ENCODE data around the gene ABLIM3. TPM values are rescaled to one million over a fixed set of nuclear protein-coding genes. Genes with fewer than 3 reads are reported as not detected.

Gene ABLIM3
- total and polyA plus RNA-seq, 2 of the 13 experiments (the other 11 are each of a cell fraction or from before 2014, with no cell fraction given) = 0.53 to 6.3 TPM

GRCh38 chr5:149240354-149240998 lies 99.2 kb downstream of the ABLIM3 start:
- no peak overlapping the region for H3K4me3 ChIP-seq (replicated peaks in 1 of 3; ENCODE audit: insufficient read depth in 1 of 3, low read depth in 2 of 3, low read length in 3 of 3)
- H4K20me1 ChIP-seq (ENCODE audit: insufficient read depth, low read length) = no peaks in the 10 kb centered on the region
- no peak for DNase-seq (ENCODE audit: low spot score)
- TF ChIP-seq ZNF724P (CRISPR knock-in tag; IDR thresholded peaks at IDR 0.05; ENCODE audit: borderline replicate concordance) = no peak
- no peak for TF ChIP-seq FOSL1 (CRISPR knock-in tag; IDR thresholded peaks at IDR 0.05; ENCODE audit: borderline replicate concordance)
- no peak for TF ChIP-seq TCF7L2 (IDR thresholded peaks at IDR 0.05; ENCODE audit: low read depth, low read length)
- TF ChIP-seq ZNF30 (CRISPR knock-in tag; IDR thresholded peaks at IDR 0.05) = no peak
- no peak for TF ChIP-seq GABPA (IDR thresholded peaks at IDR 0.05; ENCODE audit: low read depth, low read length)
- TF ChIP-seq GABPA (CRISPR knock-in tag; IDR thresholded peaks at IDR 0.05; ENCODE audit: low read depth) = no peak
- TF ChIP-seq ZNF512B (CRISPR knock-in tag; IDR thresholded peaks at IDR 0.05; ENCODE audit: borderline replicate concordance) = no peak
- TF ChIP-seq ZNF546 (CRISPR knock-in tag; conservative IDR thresholded peaks at IDR 0.05) = no peak
- TF ChIP-seq ZNF160 (CRISPR knock-in tag; IDR thresholded peaks at IDR 0.05) = no peak
- TF ChIP-seq CREBL2 (CRISPR knock-in tag; IDR thresholded peaks at IDR 0.05; ENCODE audit: borderline replicate concordance) = no peak
- TF ChIP-seq ZNF761 (CRISPR knock-in tag; conservative IDR thresholded peaks at IDR 0.05) = no peak
- TF ChIP-seq MIXL1 (CRISPR knock-in tag; IDR thresholded peaks at IDR 0.05) = no peak
- TF ChIP-seq GFI1 (CRISPR knock-in tag; IDR thresholded peaks at IDR 0.05; ENCODE audit: borderline replicate concordance) = no peak
- no peak for TF ChIP-seq HOXA7 (CRISPR knock-in tag; IDR thresholded peaks at IDR 0.05)
- no peak for TF ChIP-seq ZNF281 (CRISPR knock-in tag; IDR thresholded peaks at IDR 0.05; ENCODE audit: borderline replicate concordance)
- TF ChIP-seq GABPB1 (CRISPR knock-in tag; IDR thresholded peaks at IDR 0.05) = no peak
- no peaks in the 10 kb centered on the region for H3K4me1 ChIP-seq (ENCODE audit: insufficient read depth, low read length)
- FAIRE-seq = no peak
- no peak overlapping the region for H3K27ac ChIP-seq (ENCODE audit: extremely low read length, insufficient read depth, low read length)
- H3K9ac ChIP-seq (ENCODE audit: insufficient read depth, low read depth, low read length) = no peak overlapping the region
- no TSS peak for BruUV-seq (replicated peaks)
- no peaks in the 10 kb centered on the region for H3K9me3 ChIP-seq (ENCODE audit: low read length)
- intact Hi-C loops (cut with micrococcal nuclease; ENCODE audit: unreplicated experiment) = no loop called here
- ChIA-PET POLR2A (no interaction called here), CTCF (ENCODE audit: low intra/inter-chr PET ratio, low total read pairs) (no interaction called here)
- ATAC-seq = no peak
- in situ Hi-C loops (cut with HindIII; ENCODE audit: extremely low pct_ligation_motif_present, low pct_unique_long_range_greater_than_20kb) = no loop called here
- no peaks in the 10 kb centered on the region for H3K27me3 ChIP-seq (ENCODE audit: control insufficient read depth in 1 of 2, insufficient read depth in 2 of 2, low read length in 2 of 2)
- no peaks in the 10 kb centered on the region for H3K36me3 ChIP-seq (replicated peaks in 1 of 2; ENCODE audit: control insufficient read depth in 1 of 2, insufficient read depth in 2 of 2, low read length in 2 of 2)
- 85% methylated on average over 12 of the region's 13 CpGs for WGBS (ENCODE audit: low lambda C conversion rate)
- no peak overlapping the region for H3K4me2 ChIP-seq (ENCODE audit: low read depth, low read length)
- H2AFZ ChIP-seq (ENCODE audit: low read length) = no peak overlapping the region
- H3K79me2 ChIP-seq (ENCODE audit: insufficient read depth, low read length) = no peaks in the 10 kb centered on the region
